Lower leg skin (tissue), 4 donors: ENCODE data around the gene ADGRL3. TPM values are rescaled to one million over a fixed set of nuclear protein-coding genes. Genes with fewer than 3 reads are reported as not detected.

Experiments
- DNase-seq, 2 donors: peaks; one replicate each; pipeline ENCODE4 v3.0.0-alpha.2; 2019; ENCODE audit warnings: low spot score in 2 of 2
- H3K4me3 ChIP-seq: fragments of 200-600 bp; sonication (generic); 2 replicates; pipeline ENCODE4 v1.5.1; 2017; ENCODE audit warnings: mild to moderate bottlenecking, low read depth; ENCODE audit not compliant: poor library complexity, severe bottlenecking
- CTCF ChIP-seq, 3 donors: fragments of 450-650 bp; IDR thresholded peaks; one replicate each; pipeline ENCODE4 v1.5.1; 2016; ENCODE audit warnings: antibody characterized with exemption in 3 of 3, mild to moderate bottlenecking in 3 of 3, moderate library complexity in 2 of 3
- POLR2A ChIP-seq, 2 donors: fragments of 450-650 bp; IDR thresholded peaks; one replicate each; pipeline ENCODE4 v1.6.1; 2016 to 2017; ENCODE audit warnings: antibody characterized with exemption in 2 of 2, mild to moderate bottlenecking in 1 of 2, moderate library complexity in 1 of 2
- WGBS, 2 donors: methylation state at CpG; one replicate each; pipeline ENCODE4 v1.1.5; 2018; 5-methylcytosine and 5-hydroxymethylcytosine counted together
- intact Hi-C: fragments of 100-400 bp; cut with DNase I; formaldehyde crosslinking; loops from one replicate; pipeline ENCODE4 v1.15.0; 2023; ENCODE audit warnings: low total_unique reads
- total RNA-seq, 4 donors: library from RNA; depleted of rRNA; stranded (reverse); fragments of >200 nt; gene quantifications; one replicate each; pipeline ENCODE4 v1.1.0, GENCODE V29; 2016

The ADGRL3 gene
- total RNA-seq, 4 donors from 2014 or later = 1.8 to 21.2 (median 8.2) TPM

GRCh38 chr4:61333490-61333889 is 133.4 kb downstream of the ADGRL3 start:
- intact Hi-C loops = no loop called here
- H3K4me3 ChIP-seq = no peak overlapping the region
- WGBS, 2 donors = 56 to 70% methylated on average over 1 of the region's 1 CpG
- TF ChIP-seq POLR2A (IDR thresholded peaks at IDR 0.05) = no peak
- no peak for TF ChIP-seq CTCF (IDR thresholded peaks at IDR 0.05)
- no peak for DNase-seq

- intact Hi-C loops = no loop called here
- H3K4me3 ChIP-seq = no peak overlapping the region
- TF ChIP-seq POLR2A (IDR thresholded peaks at IDR 0.05) = no peak
- no peak for DNase-seq
- WGBS, 2 donors = 74 to 77% methylated on average over 3 of the region's 3 CpGs
Observed at GRCh38 chr4:61335241-61335763, 135.2 kb downstream of the ADGRL3 start.

GRCh38 chr4:61336488-61336887 is 136.4 kb downstream of the ADGRL3 start:
- DNase-seq = no peak
- H3K4me3 ChIP-seq = no peak overlapping the region
- 78 to 84% methylated on average over 5 of the region's 5 CpGs for WGBS, 2 donors
- TF ChIP-seq POLR2A (IDR thresholded peaks at IDR 0.05) (no peak), CTCF (IDR thresholded peaks at IDR 0.05) (no peak)
- intact Hi-C loops = no loop called here

- TF ChIP-seq CTCF (IDR thresholded peaks at IDR 0.05) (no peak), POLR2A (IDR thresholded peaks at IDR 0.05) (no peak)
- 87 to 88% methylated on average over 1 of the region's 1 CpG for WGBS, 2 donors
- H3K4me3 ChIP-seq = no peak overlapping the region
- intact Hi-C loops = no loop called here
- no peak for DNase-seq
Observed at GRCh38 chr4:61336916-61337315, 136.8 kb downstream of the ADGRL3 start.

- H3K4me3 ChIP-seq = no peak overlapping the region
- intact Hi-C loops = no loop called here
- 80 to 82% methylated on average over 3 of the region's 3 CpGs for WGBS, 2 donors
- no peak for TF ChIP-seq POLR2A (IDR thresholded peaks at IDR 0.05)
- TF ChIP-seq CTCF (IDR thresholded peaks at IDR 0.05) = no peak
- no peak for DNase-seq
Observed at GRCh38 chr4:61342061-61342460, 141.9 kb downstream of the ADGRL3 start.

- DNase-seq = no peak
- intact Hi-C loops = no loop called here
- TF ChIP-seq CTCF (IDR thresholded peaks at IDR 0.05) (no peak), POLR2A (IDR thresholded peaks at IDR 0.05) (no peak)
- no peak overlapping the region for H3K4me3 ChIP-seq
Observed at GRCh38 chr4:61350932-61351331, 150.8 kb downstream of the ADGRL3 start.
